ENCODE data around the gene SNRNP70. TPM values are rescaled to one million over a fixed set of nuclear protein-coding genes. Genes with fewer than 3 reads are reported as not detected.
"Not testable (repeated sequence)": the region's sequence is repeated elsewhere in the genome, so short reads cannot be mapped to it uniquely, and the experiment has no call there.

Gene SNRNP70
- total RNA-seq, 2 experiments from 2014 or later, result 181 to 392 TPM

DNA sequence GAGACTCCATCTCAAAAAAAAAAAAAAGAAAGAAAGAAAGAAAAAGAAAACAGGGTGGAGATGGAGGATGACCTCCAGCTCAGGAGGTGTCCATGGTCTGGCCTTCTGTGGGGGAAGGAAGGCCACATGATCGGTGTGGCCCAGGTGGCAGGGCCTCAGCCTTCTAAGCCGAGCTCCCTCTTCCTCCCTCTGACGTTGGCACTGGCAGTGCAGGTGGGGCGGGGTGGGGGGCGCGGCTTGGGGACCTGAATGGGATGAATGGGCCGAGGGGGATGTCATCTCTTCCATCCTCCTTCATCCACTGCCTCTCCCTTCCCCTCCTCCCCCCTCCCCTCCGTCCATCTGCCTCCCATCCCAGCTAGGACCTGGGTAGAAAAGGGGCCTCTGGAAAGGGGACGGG, 45.5 kb upstream of the SNRNP70 start:
- H3K4me1 ChIP-seq (ENCODE audit: insufficient read depth, low read length, poor library complexity, severe bottlenecking); intact Hi-C loops (cut with micrococcal nuclease; ENCODE audit: unreplicated experiment); DNase-seq (ENCODE audit: low spot score); BruUV-seq (replicated peaks); H4K20me1 ChIP-seq (ENCODE audit: insufficient read depth, low read length); H2AFZ ChIP-seq (ENCODE audit: low read length); CTCF ChIA-PET (ENCODE audit: unreplicated experiment); H3K9me2 ChIP-seq (ENCODE audit: insufficient read depth, low read length); H3K27ac ChIP-seq (ENCODE audit: low read depth, low read length, poor library complexity, severe bottlenecking); H3K9me3 ChIP-seq (ENCODE audit: low read length); H3K36me3 ChIP-seq (ENCODE audit: insufficient read depth, low read length); H3K4me3 ChIP-seq (ENCODE audit: low read depth, low read length, poor library complexity, severe bottlenecking); H3K4me2 ChIP-seq (ENCODE audit: low read length); H3K79me2 ChIP-seq (ENCODE audit: insufficient read depth, low read depth, low read length): not testable (repeated sequence)
- POLR2A ChIA-PET, result interaction anchor here (0.6 kb wide), 2 partner anchors 28 to 56 kb away, joined by 3 read pairs; no protein-coding TSS in a partner anchor

- no peak overlapping the region for H3K27ac ChIP-seq (ENCODE audit: low read depth, low read length, poor library complexity, severe bottlenecking)
- TF ChIP-seq EZH2phosphoT487 (IDR thresholded peaks at IDR 0.05; ENCODE audit: borderline replicate concordance, low read depth, low read length) (no peak), CTCF (conservative IDR thresholded peaks at IDR 0.05; ENCODE audit: low read length) (no peak)
- no peaks in the 10 kb centered on the region for H3K4me1 ChIP-seq (ENCODE audit: insufficient read depth, low read length, poor library complexity, severe bottlenecking)
- BruUV-seq (replicated peaks), result no TSS peak
- intact Hi-C loops (cut with micrococcal nuclease; ENCODE audit: unreplicated experiment), result no loop called here
- no peaks in the 10 kb centered on the region for H4K20me1 ChIP-seq (ENCODE audit: insufficient read depth, low read length)
- H3K36me3 ChIP-seq (ENCODE audit: insufficient read depth, low read length), result no peaks in the 10 kb centered on the region
- H3K4me3 ChIP-seq (ENCODE audit: low read depth, low read length, poor library complexity, severe bottlenecking), result no peak overlapping the region
- CTCF ChIA-PET (ENCODE audit: unreplicated experiment), result no interaction called here
- no peak overlapping the region for H3K4me2 ChIP-seq (ENCODE audit: low read length)
- DNase-seq (ENCODE audit: low spot score), result no peak
- no peaks in the 10 kb centered on the region for H3K79me2 ChIP-seq (ENCODE audit: insufficient read depth, low read depth, low read length)
- no peaks in the 10 kb centered on the region for H3K9me2 ChIP-seq (ENCODE audit: insufficient read depth, low read length)
- POLR2A ChIA-PET, result no interaction called here
- H2AFZ ChIP-seq (ENCODE audit: low read length), result no peak overlapping the region
- H3K9me3 ChIP-seq (ENCODE audit: low read length), result no peaks in the 10 kb centered on the region
These were observed 43.1 kb upstream of the SNRNP70 start for GRCh38 chr19:49042177-49042576.

DNA sequence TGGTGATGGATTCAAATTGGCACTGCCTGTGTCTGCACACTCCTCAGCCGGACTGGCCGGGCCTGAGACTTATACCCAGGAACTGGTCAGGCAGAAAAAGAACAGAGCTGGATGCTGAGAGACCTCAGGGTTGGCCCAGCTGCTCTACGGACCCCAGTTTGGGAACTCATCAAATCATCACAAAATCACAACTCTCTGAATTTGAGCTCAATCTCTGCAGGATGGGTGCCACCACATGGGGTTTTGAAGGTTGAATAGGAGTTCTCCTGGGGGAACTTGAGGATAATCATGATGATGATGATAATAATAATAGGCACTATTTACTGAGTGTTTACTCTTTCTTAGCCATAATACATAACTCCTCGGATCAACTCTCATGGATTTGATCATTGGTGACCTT, 42.6 kb upstream of the SNRNP70 start:
- not testable (repeated sequence) for H3K4me2 ChIP-seq (ENCODE audit: low read length)

GRCh38 chr19:49043548-49043947, 41.7 kb upstream of the SNRNP70 start, which contains the start of gene CGB5:
Gene CGB5 (plus strand): TSS chr19:49043848. CDS start chr19:49044210, 362 bp downstream.
- H2AFZ ChIP-seq (ENCODE audit: low read length); CTCF ChIA-PET (ENCODE audit: unreplicated experiment); POLR2A ChIA-PET; H4K20me1 ChIP-seq (ENCODE audit: insufficient read depth, low read length); H3K9me3 ChIP-seq (ENCODE audit: low read length); H3K9me2 ChIP-seq (ENCODE audit: insufficient read depth, low read length); H3K4me1 ChIP-seq (ENCODE audit: insufficient read depth, low read length, poor library complexity, severe bottlenecking); BruUV-seq (replicated peaks); H3K4me3 ChIP-seq (ENCODE audit: low read depth, low read length, poor library complexity, severe bottlenecking); H3K36me3 ChIP-seq (ENCODE audit: insufficient read depth, low read length); H3K79me2 ChIP-seq (ENCODE audit: insufficient read depth, low read depth, low read length); H3K27ac ChIP-seq (ENCODE audit: low read depth, low read length, poor library complexity, severe bottlenecking); H3K4me2 ChIP-seq (ENCODE audit: low read length); DNase-seq (ENCODE audit: low spot score); intact Hi-C loops (cut with micrococcal nuclease; ENCODE audit: unreplicated experiment): not testable (repeated sequence)

More for the DNA sequence above, 42.6 kb upstream of the SNRNP70 start:
- CTCF ChIA-PET (ENCODE audit: unreplicated experiment); DNase-seq (ENCODE audit: low spot score); H3K27ac ChIP-seq (ENCODE audit: low read depth, low read length, poor library complexity, severe bottlenecking); H4K20me1 ChIP-seq (ENCODE audit: insufficient read depth, low read length); H3K4me1 ChIP-seq (ENCODE audit: insufficient read depth, low read length, poor library complexity, severe bottlenecking); intact Hi-C loops (cut with micrococcal nuclease; ENCODE audit: unreplicated experiment); H3K9me2 ChIP-seq (ENCODE audit: insufficient read depth, low read length); POLR2A ChIA-PET; BruUV-seq (replicated peaks); H3K9me3 ChIP-seq (ENCODE audit: low read length); H3K79me2 ChIP-seq (ENCODE audit: insufficient read depth, low read depth, low read length); H3K36me3 ChIP-seq (ENCODE audit: insufficient read depth, low read length); H3K4me3 ChIP-seq (ENCODE audit: low read depth, low read length, poor library complexity, severe bottlenecking); H2AFZ ChIP-seq (ENCODE audit: low read length): not testable (repeated sequence)

DNA sequence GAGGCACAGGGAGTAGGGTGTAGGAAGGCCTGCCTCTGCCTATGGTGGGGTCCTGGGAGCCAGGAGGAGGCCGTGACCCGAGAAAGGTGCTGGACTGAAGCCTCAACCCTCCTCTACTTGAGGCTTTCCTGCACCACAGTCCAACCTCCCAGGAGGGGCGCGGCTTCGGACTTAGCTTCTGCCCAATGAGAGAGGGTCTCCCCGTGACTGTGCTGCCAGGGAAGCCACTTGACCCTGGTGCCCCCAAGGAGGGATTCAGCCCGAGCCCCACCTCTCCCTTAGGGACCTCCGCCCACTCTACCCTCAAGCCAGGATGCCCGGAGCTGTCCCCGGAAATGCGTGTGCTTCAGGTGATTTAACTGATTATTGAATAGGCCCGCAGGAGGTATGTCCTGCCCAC, 36.2 kb upstream of the SNRNP70 start, which contains the start of gene CGB8:
TSS of gene CGB8 (minus strand) at position 101 of the 400 bp plus-strand sequence. CDS start 372 bp downstream, outside the sequence.
- H3K36me3 ChIP-seq (ENCODE audit: insufficient read depth, low read length); H4K20me1 ChIP-seq (ENCODE audit: insufficient read depth, low read length); H2AFZ ChIP-seq (ENCODE audit: low read length); intact Hi-C loops (cut with micrococcal nuclease; ENCODE audit: unreplicated experiment); DNase-seq (ENCODE audit: low spot score); H3K9me2 ChIP-seq (ENCODE audit: insufficient read depth, low read length); H3K79me2 ChIP-seq (ENCODE audit: insufficient read depth, low read depth, low read length); H3K9me3 ChIP-seq (ENCODE audit: low read length); H3K4me2 ChIP-seq (ENCODE audit: low read length); H3K4me1 ChIP-seq (ENCODE audit: insufficient read depth, low read length, poor library complexity, severe bottlenecking); BruUV-seq (replicated peaks); H3K4me3 ChIP-seq (ENCODE audit: low read depth, low read length, poor library complexity, severe bottlenecking); POLR2A ChIA-PET; H3K27ac ChIP-seq (ENCODE audit: low read depth, low read length, poor library complexity, severe bottlenecking); CTCF ChIA-PET (ENCODE audit: unreplicated experiment): not testable (repeated sequence)

DNA sequence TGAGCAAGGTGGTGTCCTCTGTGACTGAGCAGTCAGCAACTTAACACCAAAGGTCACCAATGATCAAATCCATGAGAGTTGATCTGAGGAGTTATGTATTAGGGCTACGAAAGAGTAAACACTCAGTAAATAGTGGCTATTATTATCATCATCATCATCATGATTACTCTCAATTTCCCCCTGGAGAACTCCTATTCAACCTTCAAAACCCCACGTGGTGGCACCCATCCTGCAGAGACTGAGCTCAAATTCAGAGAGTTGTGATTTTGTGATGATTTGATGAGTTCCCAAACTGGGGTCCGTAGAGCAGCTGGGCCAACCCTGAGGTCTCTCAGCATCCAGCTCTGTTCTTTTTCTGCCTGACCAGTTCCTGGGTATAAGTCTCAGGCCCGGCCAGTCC, 35.4 kb upstream of the SNRNP70 start:
- H3K79me2 ChIP-seq (ENCODE audit: insufficient read depth, low read depth, low read length); H3K4me3 ChIP-seq (ENCODE audit: low read depth, low read length, poor library complexity, severe bottlenecking); POLR2A ChIA-PET; H3K36me3 ChIP-seq (ENCODE audit: insufficient read depth, low read length); DNase-seq (ENCODE audit: low spot score); H3K9me3 ChIP-seq (ENCODE audit: low read length); H3K4me1 ChIP-seq (ENCODE audit: insufficient read depth, low read length, poor library complexity, severe bottlenecking); H3K27ac ChIP-seq (ENCODE audit: low read depth, low read length, poor library complexity, severe bottlenecking); H3K9me2 ChIP-seq (ENCODE audit: insufficient read depth, low read length); H2AFZ ChIP-seq (ENCODE audit: low read length); CTCF ChIA-PET (ENCODE audit: unreplicated experiment); H4K20me1 ChIP-seq (ENCODE audit: insufficient read depth, low read length); H3K4me2 ChIP-seq (ENCODE audit: low read length); BruUV-seq (replicated peaks); intact Hi-C loops (cut with micrococcal nuclease; ENCODE audit: unreplicated experiment): not testable (repeated sequence)
